Body of pancreas (tissue), 4 donors: ENCODE data around the gene PCBP3.

Source experiments
- CTCF ChIP-seq, 7 experiments: fragments of 450-650 bp in 4 of 7; fragments of 200-600 bp in 3 of 7; sonication (generic) in 3 of 7; IDR thresholded peaks; one replicate each; pipeline ENCODE4 v1.5.1; 2016 to 2019; ENCODE audit warnings: antibody characterized with exemption in 7 of 7
- POLR2A ChIP-seq, 3 donors: fragments of 450-650 bp; IDR thresholded peaks; one replicate each; pipeline ENCODE4 v1.6.1; 2016; ENCODE audit warnings: antibody characterized with exemption in 3 of 3, mild to moderate bottlenecking in 2 of 3

GRCh38 chr21:45863267-45863666 is 219.7 kb downstream of the PCBP3 start:
- no peak for TF ChIP-seq POLR2A (IDR thresholded peaks at IDR 0.05)
- TF ChIP-seq CTCF (IDR thresholded peaks at IDR 0.05), result no peak
